GM23338 (cell line): ENCODE measurements around the gene AKTIP. TPM values are rescaled to one million over a fixed set of nuclear protein-coding genes. Genes with fewer than 3 reads are reported as not detected.

Experiments used
- CREB1 ChIP-seq: fragments of 250-450 bp; sonication (Bioruptor Pico); IDR thresholded peaks from 2 replicates; pipeline ENCODE4 v1.5.0; 2020; ENCODE audit warnings: low read depth, mild to moderate bottlenecking, moderate library complexity
- EZH2 ChIP-seq: fragments of 200-600 bp; sonication (generic); IDR thresholded peaks from one replicate; pipeline ENCODE4 v1.8.0; 2017; ENCODE audit warnings: antibody characterized with exemption, mild to moderate bottlenecking, low read depth; ENCODE audit not compliant: unreplicated experiment
- EZH2phosphoT487 ChIP-seq: fragments of 200-600 bp; sonication (generic); IDR thresholded peaks from one replicate; pipeline ENCODE4 v1.8.1; 2018; ENCODE audit warnings: antibody characterized with exemption; ENCODE audit not compliant: unreplicated experiment
- JUNB ChIP-seq: IDR thresholded peaks from one replicate; pipeline ENCODE4 v1.6.1; 2016; ENCODE audit warnings: antibody characterized with exemption; ENCODE audit not compliant: unreplicated experiment
- NANOG ChIP-seq: IDR thresholded peaks from 2 replicates; pipeline ENCODE4 v1.6.1; 2016; ENCODE audit warnings: antibody characterized with exemption, borderline replicate concordance
- ZNF114 ChIP-seq: fragments of 250-450 bp; sonication (Bioruptor Pico); IDR thresholded peaks from 2 replicates; pipeline ENCODE4 v1.5.0; 2020; ENCODE audit warnings: mild to moderate bottlenecking, moderate library complexity
- ZNF331 ChIP-seq: fragments of 250-450 bp; sonication (Bioruptor Pico); IDR thresholded peaks from 2 replicates; pipeline ENCODE4 v1.5.0; 2020; ENCODE audit warnings: low read depth, mild to moderate bottlenecking, moderate library complexity
- ZNF462 ChIP-seq: fragments of 250-450 bp; sonication (Bioruptor Pico); IDR thresholded peaks from 2 replicates; pipeline ENCODE4 v1.5.0; 2020; ENCODE audit warnings: mild to moderate bottlenecking, moderate library complexity
- polyA plus RNA-seq: library from polyadenylated mRNA; unstranded; fragments of >200 nt; fragmentation: Nextera tagmentation; extraction: Ambion mirVana; gene quantifications from 2 replicates; pipeline ENCODE4 v1.2.1, GENCODE V29; 2016
- total RNA-seq: library from RNA; depleted of rRNA; stranded (reverse); fragments of >200 nt; shearing (Covaris generic); gene quantifications from 2 replicates; pipeline ENCODE4 v1.2.3, GENCODE V29; 2014
- TF ChIP-seq, protein P1 (sequence below), 2 experiments: fragments of 200-600 bp in 1 of 2; sonication (generic) in 1 of 2; conservative IDR thresholded peaks; 2 replicates each; pipeline versions ENCODE4 v1.5.1 to v1.6.1; 2016 to 2017; ENCODE audit warnings: antibody characterized with exemption in 2 of 2, low read depth in 2 of 2, mild to moderate bottlenecking in 2 of 2, moderate library complexity in 1 of 2

The AKTIP gene
- total and polyA plus RNA-seq, 2 experiments from 2014 or later, result 17.3 to 21.6 TPM

DNA sequence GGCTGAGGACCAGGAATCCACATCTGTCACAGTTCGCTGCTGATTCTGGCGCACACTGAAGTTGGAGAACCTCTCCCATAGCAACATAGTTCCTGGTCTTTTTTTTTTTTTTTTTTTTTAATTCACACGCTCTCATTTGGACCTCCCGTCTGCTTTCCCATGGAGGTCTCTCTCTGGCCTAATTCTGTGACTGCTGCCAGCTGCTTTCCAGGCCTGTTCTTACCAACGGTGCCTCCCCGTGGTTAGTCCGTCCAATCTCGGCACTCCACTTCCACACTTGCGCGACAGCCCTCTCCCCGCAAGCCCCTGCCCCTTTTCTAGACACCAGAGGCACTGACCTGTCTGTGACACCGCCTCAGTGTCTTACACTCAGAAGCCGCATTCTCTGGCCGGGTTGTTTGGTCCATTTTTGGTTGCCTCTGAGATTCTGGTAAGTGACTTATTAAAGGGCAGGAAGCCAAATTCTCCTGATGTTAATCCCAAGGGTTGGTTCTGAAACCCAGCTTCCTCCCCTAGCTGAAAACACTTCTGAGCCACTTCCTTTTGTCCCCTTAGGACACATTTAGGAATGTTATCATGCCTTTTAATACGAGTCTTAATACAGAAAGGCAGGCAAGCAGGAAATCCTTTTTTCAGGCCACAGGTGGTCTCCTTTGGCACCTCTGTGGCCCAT, 1.1 kb upstream of the AKTIP start (continued):
- TF ChIP-seq ZNF462 (CRISPR knock-in tag) (no peak), CREB1 (CRISPR knock-in tag) (no peak), JUNB (no peak), EZH2phosphoT487 (no peak), ZNF114 (CRISPR knock-in tag) (no peak), EZH2 (no peak), ZNF331 (CRISPR knock-in tag) (no peak), NANOG (no peak)
- TF ChIP-seq, protein P1, sequence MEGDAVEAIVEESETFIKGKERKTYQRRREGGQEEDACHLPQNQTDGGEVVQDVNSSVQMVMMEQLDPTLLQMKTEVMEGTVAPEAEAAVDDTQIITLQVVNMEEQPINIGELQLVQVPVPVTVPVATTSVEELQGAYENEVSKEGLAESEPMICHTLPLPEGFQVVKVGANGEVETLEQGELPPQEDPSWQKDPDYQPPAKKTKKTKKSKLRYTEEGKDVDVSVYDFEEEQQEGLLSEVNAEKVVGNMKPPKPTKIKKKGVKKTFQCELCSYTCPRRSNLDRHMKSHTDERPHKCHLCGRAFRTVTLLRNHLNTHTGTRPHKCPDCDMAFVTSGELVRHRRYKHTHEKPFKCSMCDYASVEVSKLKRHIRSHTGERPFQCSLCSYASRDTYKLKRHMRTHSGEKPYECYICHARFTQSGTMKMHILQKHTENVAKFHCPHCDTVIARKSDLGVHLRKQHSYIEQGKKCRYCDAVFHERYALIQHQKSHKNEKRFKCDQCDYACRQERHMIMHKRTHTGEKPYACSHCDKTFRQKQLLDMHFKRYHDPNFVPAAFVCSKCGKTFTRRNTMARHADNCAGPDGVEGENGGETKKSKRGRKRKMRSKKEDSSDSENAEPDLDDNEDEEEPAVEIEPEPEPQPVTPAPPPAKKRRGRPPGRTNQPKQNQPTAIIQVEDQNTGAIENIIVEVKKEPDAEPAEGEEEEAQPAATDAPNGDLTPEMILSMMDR (conservative IDR thresholded peaks at IDR 0.05; ENCODE audit: low read depth in 2 of 2), result no peak
